Neural progenitor cell (in vitro differentiated cells): ENCODE data around the gene DHCR24. TPM values are rescaled to one million over a fixed set of nuclear protein-coding genes. Genes with fewer than 3 reads are reported as not detected.

Experiments
- DNase-seq: peaks from one replicate; pipeline ENCODE4 v3.0.0-alpha.2; 2016; ENCODE audit warnings: low spot score
- H2AFZ ChIP-seq: fragments of 200-600 bp; sonication (generic); replicated peaks from 2 replicates; pipeline ENCODE4 v1.6.1; 2016; ENCODE audit warnings: antibody characterized with exemption
- H3F3A ChIP-seq: fragments of 200-600 bp; sonication (generic); 2 replicates; pipeline ENCODE4 v1.6.1; 2016; ENCODE audit warnings: antibody characterized with exemption, low read depth
- H3K27ac ChIP-seq: fragments of 200-600 bp; sonication (generic); 2 replicates; pipeline ENCODE4 v1.5.1; 2016; ENCODE audit warnings: mild to moderate bottlenecking
- H3K27me3 ChIP-seq: fragments of 200-600 bp; sonication (generic); 2 replicates; pipeline ENCODE4 v1.6.1; 2016; ENCODE audit warnings: mild to moderate bottlenecking, moderate library complexity
- H3K36me3 ChIP-seq: fragments of 200-600 bp; sonication (generic); 2 replicates; pipeline ENCODE4 v1.5.1; 2016
- H3K4me1 ChIP-seq: fragments of 200-600 bp; sonication (generic); 2 replicates; pipeline ENCODE4 v1.6.1; 2016; ENCODE audit warnings: mixed run types
- H3K4me2 ChIP-seq: fragments of 200-600 bp; sonication (generic); 2 replicates; pipeline ENCODE4 v1.6.1; 2016
- H3K4me3 ChIP-seq: fragments of 200-600 bp; sonication (generic); 2 replicates; pipeline ENCODE4 v1.5.1; 2016
- H3K79me2 ChIP-seq: fragments of 200-600 bp; sonication (generic); 2 replicates; pipeline ENCODE4 v1.6.1; 2016; ENCODE audit warnings: low read depth
- H3K9ac ChIP-seq: fragments of 200-600 bp; sonication (generic); 2 replicates; pipeline ENCODE4 v1.6.1; 2016
- H3K9me3 ChIP-seq: fragments of 200-600 bp; sonication (generic); 2 replicates; pipeline ENCODE4 v1.5.1; 2016; ENCODE audit warnings: low read depth
- H4K20me1 ChIP-seq: fragments of 200-600 bp; sonication (generic); 2 replicates; pipeline ENCODE4 v1.6.1; 2016; ENCODE audit warnings: low read depth
- H3K27ac Mint-ChIP-seq: 3 replicates; pipeline ENCODE4 v1.8.0; 2021; ENCODE audit warnings: mixed read lengths
- H3K27me3 Mint-ChIP-seq: 2 replicates; pipeline ENCODE4 v1.8.0; 2022; ENCODE audit warnings: low read depth, mild to moderate bottlenecking, inconsistent platforms, moderate library complexity, mixed read lengths; ENCODE audit not compliant: insufficient read depth
- H3K36me3 Mint-ChIP-seq: 3 replicates; pipeline ENCODE4 v1.8.0; 2021; ENCODE audit warnings: mixed read lengths
- H3K4me1 Mint-ChIP-seq: 3 replicates; pipeline ENCODE4 v1.8.0; 2021; ENCODE audit warnings: mixed read lengths
- H3K4me3 Mint-ChIP-seq: 3 replicates; pipeline ENCODE4 v1.8.0; 2021; ENCODE audit warnings: mild to moderate bottlenecking, moderate library complexity, mixed read lengths
- H3K9me3 Mint-ChIP-seq: 3 replicates; pipeline ENCODE4 v1.8.0; 2020; ENCODE audit warnings: mixed read lengths
- CTCF ChIP-seq: fragments of 200-600 bp; sonication (generic); IDR thresholded peaks from 2 replicates; pipeline ENCODE4 v1.5.1; 2017; ENCODE audit warnings: antibody characterized with exemption, mild to moderate bottlenecking
- EZH2 ChIP-seq: fragments of 200-600 bp; sonication (generic); IDR thresholded peaks from 2 replicates; pipeline ENCODE4 v1.6.1; 2017; ENCODE audit warnings: antibody characterized with exemption, mild to moderate bottlenecking, moderate library complexity
- EZH2phosphoT487 ChIP-seq: fragments of 200-600 bp; sonication (generic); IDR thresholded peaks from 2 replicates; pipeline ENCODE4 v1.6.1; 2017; ENCODE audit warnings: antibody characterized with exemption
- total RNA-seq: library from RNA; depleted of rRNA; stranded (reverse); fragments of >200 nt; gene quantifications from 2 replicates; pipeline ENCODE4 v1.2.3, GENCODE V29; 2015; ENCODE audit warnings: low replicate concordance

Gene DHCR24
- total RNA-seq, 1 donor from 2014 or later = 94.5 TPM

GRCh38 chr1:54906586-54906985 is 19.6 kb upstream of the DHCR24 start:
- Histone ChIP-seq H3K4me3 (no peak overlapping the region), H3K27ac (no peak overlapping the region), H2AFZ (no peak overlapping the region), H3K4me1 (peaks cover 6% of the 10 kb centered on the region), H3K27me3 (no peaks in the 10 kb centered on the region), H3F3A (peaks cover 4% of the 10 kb centered on the region), H3K36me3 (no peaks in the 10 kb centered on the region), H3K9me3 (no peaks in the 10 kb centered on the region), H4K20me1 (no peaks in the 10 kb centered on the region), H3K79me2 (no peaks in the 10 kb centered on the region), H3K4me2 (no peak overlapping the region), H3K9ac (no peak overlapping the region)
- H3K4me1 Mint-ChIP-seq = peaks cover 19% of the 10 kb centered on the region
- DNase-seq = no peak
- H3K27me3 Mint-ChIP-seq = no peaks in the 10 kb centered on the region
- H3K4me3 Mint-ChIP-seq = peak overlapping the region; percentile 31
- TF ChIP-seq EZH2phosphoT487 (no peak), CTCF (no peak), EZH2 (no peak)
- H3K36me3 Mint-ChIP-seq = no peaks in the 10 kb centered on the region
- H3K27ac Mint-ChIP-seq = no peak overlapping the region
- H3K9me3 Mint-ChIP-seq = no peaks in the 10 kb centered on the region

- H3F3A ChIP-seq = peaks cover 4% of the 10 kb centered on the region
- TF ChIP-seq EZH2 (no peak), EZH2phosphoT487 (no peak), CTCF (no peak)
- H4K20me1 ChIP-seq = no peaks in the 10 kb centered on the region
- Mint-ChIP-seq H3K9me3 (no peaks in the 10 kb centered on the region), H3K27me3 (peaks cover 3% of the 10 kb centered on the region), H3K36me3 (no peaks in the 10 kb centered on the region), H3K27ac (no peak overlapping the region), H3K4me3 (no peak overlapping the region), H3K4me1 (peaks cover 25% of the 10 kb centered on the region)
- H3K4me2 ChIP-seq = no peak overlapping the region
- no peak overlapping the region for H2AFZ ChIP-seq
- H3K9ac ChIP-seq = no peak overlapping the region
- H3K27ac ChIP-seq = no peak overlapping the region
- DNase-seq = no peak
- H3K27me3 ChIP-seq = no peaks in the 10 kb centered on the region
- H3K4me1 ChIP-seq = peaks cover 8% of the 10 kb centered on the region
- H3K79me2 ChIP-seq = no peaks in the 10 kb centered on the region
- H3K4me3 ChIP-seq = no peak overlapping the region
- no peaks in the 10 kb centered on the region for H3K9me3 ChIP-seq
- H3K36me3 ChIP-seq = no peaks in the 10 kb centered on the region
These were observed 17.6 kb upstream of the DHCR24 start for GRCh38 chr1:54904476-54905048.

GRCh38 chr1:54894271-54894670 is 7.3 kb upstream of the DHCR24 start:
- Histone ChIP-seq H3K4me3 (no peak overlapping the region), H3K4me1 (peaks cover 6% of the 10 kb centered on the region), H3K9ac (no peak overlapping the region), H2AFZ (no peak overlapping the region), H3K9me3 (no peaks in the 10 kb centered on the region), H3K36me3 (no peaks in the 10 kb centered on the region), H3K27ac (no peak overlapping the region), H4K20me1 (no peaks in the 10 kb centered on the region), H3K79me2 (no peaks in the 10 kb centered on the region), H3K4me2 (no peak overlapping the region), H3K27me3 (no peaks in the 10 kb centered on the region), H3F3A (no peaks in the 10 kb centered on the region)
- DNase-seq = no peak
- Mint-ChIP-seq H3K36me3 (no peaks in the 10 kb centered on the region), H3K27ac (no peak overlapping the region), H3K9me3 (no peaks in the 10 kb centered on the region), H3K27me3 (no peaks in the 10 kb centered on the region), H3K4me1 (no peaks in the 10 kb centered on the region), H3K4me3 (no peak overlapping the region)
- TF ChIP-seq EZH2 (no peak), CTCF (no peak), EZH2phosphoT487 (no peak)
